Colonic mucosa (tissue), 4 donors: ENCODE results near the gene GTF3C5. TPM values are rescaled to one million over a fixed set of nuclear protein-coding genes. Genes with fewer than 3 reads are reported as not detected.

Experiments used
- DNase-seq: peaks from one replicate; pipeline ENCODE4 v3.0.0-alpha.2; 2020
- H3K27ac ChIP-seq: fragments of 200-600 bp; one replicate; pipeline ENCODE4 v1.8.0; 2021
- H3K27me3 ChIP-seq: fragments of 200-600 bp; one replicate; pipeline ENCODE4 v1.8.0; 2021
- H3K36me3 ChIP-seq: fragments of 200-600 bp; one replicate; pipeline ENCODE4 v1.8.0; 2021
- H3K4me1 ChIP-seq: fragments of 200-600 bp; one replicate; pipeline ENCODE4 v1.8.0; 2021; ENCODE audit warnings: mild to moderate bottlenecking
- H3K4me3 ChIP-seq: fragments of 200-600 bp; one replicate; pipeline ENCODE4 v1.8.0; 2021
- H3K9ac ChIP-seq, 2 donors: one replicate each; pipeline ENCODE4 v1.7.0; 2013; ENCODE audit warnings: control low read depth in 2 of 2, low read depth in 2 of 2, low read length in 2 of 2
- H3K9me3 ChIP-seq: fragments of 200-600 bp; one replicate; pipeline ENCODE4 v1.8.0; 2021
- intact Hi-C: fragments of 100-400 bp; cut with DNase I; formaldehyde crosslinking; loops from one replicate; pipeline ENCODE4 v1.14.1; 2022
- microRNA-seq: library from miRNA; unstranded; fragments of <30 nt; microRNA quantifications from one replicate; pipeline ENCODE4, GENCODE V29; 2019
- total RNA-seq, 2 donors: library from RNA; stranded (reverse); fragmentation: NEBNext Ultra II Directional in 1 of 2; extraction: Animal tissue kit (Norgen Biotek cat#: 25700) in 1 of 2; gene quantifications; one replicate each; pipeline ENCODE4 v1.2.1, GENCODE V29; 2021
- TF ChIP-seq, protein P1 (sequence below): fragments of 200-600 bp; IDR thresholded peaks from one replicate; pipeline ENCODE4 v1.8.0; 2022; ENCODE audit warnings: antibody characterized with exemption, mild to moderate bottlenecking
- donor health status: healthy.
- donor health status: DM: no; HTN: no; CAD: no.
- donor health status: DM: no; HTN: no; CAD: no.

Gene GTF3C5
- total RNA-seq, 2 donors from 2014 or later = 42.3 to 70.9 TPM

DNA sequence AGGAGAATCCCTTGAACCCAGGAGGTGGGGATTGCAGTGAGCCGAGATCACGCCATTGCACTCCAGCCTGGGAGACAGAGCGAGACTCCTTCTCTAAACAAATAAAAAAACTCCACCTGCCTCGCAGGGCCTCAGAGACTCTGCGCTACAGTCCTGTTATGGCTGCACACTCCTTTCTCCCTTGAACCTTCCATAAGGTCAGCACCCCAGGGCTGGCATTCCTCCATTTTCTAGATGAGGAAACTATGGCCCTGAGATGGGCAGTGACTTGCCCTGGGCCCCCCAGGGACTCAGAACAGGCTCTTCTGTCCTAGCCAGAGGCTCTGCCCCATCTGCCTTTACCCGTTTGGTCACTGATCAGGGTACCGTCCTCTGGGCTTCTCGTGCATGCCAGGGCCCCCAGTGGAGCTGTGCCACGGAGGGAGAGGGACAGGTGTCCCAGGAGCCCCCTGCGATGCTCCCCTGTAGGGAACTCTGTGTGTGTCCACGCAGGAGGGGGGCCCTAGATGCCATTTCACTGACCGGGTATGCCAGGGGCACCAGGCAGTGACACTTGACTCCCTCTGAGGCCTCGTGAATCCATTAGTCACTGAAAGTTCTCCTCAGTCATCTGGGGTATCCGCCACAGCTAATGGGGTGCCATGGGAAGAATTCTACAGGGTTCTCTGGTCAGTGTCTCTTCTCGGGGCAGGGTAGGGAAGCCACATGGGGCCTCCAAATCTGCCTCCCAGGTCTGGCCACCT, 74.1 kb downstream of the GTF3C5 start:
- TF ChIP-seq, protein P1, sequence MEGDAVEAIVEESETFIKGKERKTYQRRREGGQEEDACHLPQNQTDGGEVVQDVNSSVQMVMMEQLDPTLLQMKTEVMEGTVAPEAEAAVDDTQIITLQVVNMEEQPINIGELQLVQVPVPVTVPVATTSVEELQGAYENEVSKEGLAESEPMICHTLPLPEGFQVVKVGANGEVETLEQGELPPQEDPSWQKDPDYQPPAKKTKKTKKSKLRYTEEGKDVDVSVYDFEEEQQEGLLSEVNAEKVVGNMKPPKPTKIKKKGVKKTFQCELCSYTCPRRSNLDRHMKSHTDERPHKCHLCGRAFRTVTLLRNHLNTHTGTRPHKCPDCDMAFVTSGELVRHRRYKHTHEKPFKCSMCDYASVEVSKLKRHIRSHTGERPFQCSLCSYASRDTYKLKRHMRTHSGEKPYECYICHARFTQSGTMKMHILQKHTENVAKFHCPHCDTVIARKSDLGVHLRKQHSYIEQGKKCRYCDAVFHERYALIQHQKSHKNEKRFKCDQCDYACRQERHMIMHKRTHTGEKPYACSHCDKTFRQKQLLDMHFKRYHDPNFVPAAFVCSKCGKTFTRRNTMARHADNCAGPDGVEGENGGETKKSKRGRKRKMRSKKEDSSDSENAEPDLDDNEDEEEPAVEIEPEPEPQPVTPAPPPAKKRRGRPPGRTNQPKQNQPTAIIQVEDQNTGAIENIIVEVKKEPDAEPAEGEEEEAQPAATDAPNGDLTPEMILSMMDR = no peak
- intact Hi-C loops = loop anchor here (10.0 kb wide), 1 partner anchor 60 kb away; no protein-coding TSS in a partner anchor
- no peak for DNase-seq

DNA sequence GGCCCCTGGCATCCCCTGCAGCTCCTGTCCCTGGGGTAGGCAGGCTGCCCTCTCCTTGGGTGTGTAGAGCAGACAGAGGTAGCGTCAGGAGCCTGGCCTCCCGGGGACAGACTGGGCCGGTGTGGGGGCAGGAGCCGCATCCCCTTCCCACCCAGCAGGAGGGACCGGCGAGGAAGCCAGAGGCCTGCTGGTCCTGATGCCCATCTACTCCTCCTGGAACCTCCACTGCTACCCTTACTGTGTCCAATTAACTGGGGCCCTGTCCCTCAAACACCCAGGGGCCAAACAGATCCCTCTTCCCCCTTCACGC, 74.6 kb downstream of the GTF3C5 start:
- Histone ChIP-seq H3K27me3 (no peaks in the 10 kb centered on the region), H3K4me3 (no peak overlapping the region), H3K9me3 (no peaks in the 10 kb centered on the region), H3K9ac (no peak overlapping the region), H3K4me1 (no peaks in the 10 kb centered on the region), H3K27ac (no peak overlapping the region), H3K36me3 (peaks cover 56% of the 10 kb centered on the region)
- TF ChIP-seq, protein P1 = no peak
- DNase-seq = no peak
- intact Hi-C loops = loop anchor here (10.0 kb wide), 1 partner anchor 61 kb away; no protein-coding TSS in a partner anchor

More for the DNA sequence above, 74.1 kb downstream of the GTF3C5 start:
- no peak overlapping the region for H3K27ac ChIP-seq
- H3K4me3 ChIP-seq = no peak overlapping the region
- H3K9me3 ChIP-seq = no peaks in the 10 kb centered on the region
- H3K27me3 ChIP-seq = no peaks in the 10 kb centered on the region
- no peak overlapping the region for H3K9ac ChIP-seq
- H3K4me1 ChIP-seq = no peaks in the 10 kb centered on the region
- peaks cover 57% of the 10 kb centered on the region for H3K36me3 ChIP-seq

DNA sequence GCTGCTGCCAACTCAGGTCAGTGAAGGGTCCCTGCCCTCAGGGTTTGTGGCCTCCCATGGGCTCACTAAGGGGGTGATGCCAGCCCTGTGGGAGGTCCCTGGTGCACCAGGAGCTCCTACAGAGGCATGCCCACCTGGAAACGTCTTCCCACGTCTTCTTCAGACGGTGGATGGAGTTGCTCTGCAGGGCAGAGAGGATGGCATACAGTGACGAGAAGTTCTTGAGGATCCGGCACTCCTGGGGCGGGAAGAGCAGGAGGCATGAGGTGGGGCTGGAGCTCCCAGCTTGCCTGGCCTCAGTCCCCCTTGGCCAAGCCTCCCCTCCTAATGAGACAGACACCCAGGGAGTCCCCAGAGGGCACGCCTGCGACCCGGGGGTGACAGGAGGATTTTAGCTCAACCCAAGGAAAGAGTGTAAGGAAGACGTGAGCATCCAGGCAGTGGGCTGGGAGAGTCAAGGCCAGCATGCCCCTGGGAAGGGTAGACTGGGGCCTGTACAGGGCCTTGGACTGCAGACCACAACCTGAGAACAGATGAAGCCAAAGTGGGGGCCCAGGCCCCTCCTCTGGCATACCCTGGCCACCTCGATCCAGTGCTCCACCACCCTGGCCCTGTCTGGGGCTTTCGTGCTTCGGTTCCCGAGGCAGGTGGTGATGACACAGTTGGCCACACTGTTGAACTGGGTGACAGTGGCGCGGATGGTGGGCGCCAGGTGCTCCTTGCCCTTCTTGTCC, 75.9 kb downstream of the GTF3C5 start:
- intact Hi-C loops = loop anchor here (10.0 kb wide), 1 partner anchor 62 kb away; no protein-coding TSS in a partner anchor
- DNase-seq = no peak
- H3K27me3 ChIP-seq = no peaks in the 10 kb centered on the region
- H3K36me3 ChIP-seq = peaks cover 43% of the 10 kb centered on the region
- no peak overlapping the region for H3K4me3 ChIP-seq
- H3K9ac ChIP-seq = no peak overlapping the region
- H3K4me1 ChIP-seq = no peaks in the 10 kb centered on the region
- H3K27ac ChIP-seq = no peak overlapping the region
- TF ChIP-seq, protein P1 = no peak
- no peaks in the 10 kb centered on the region for H3K9me3 ChIP-seq

DNA sequence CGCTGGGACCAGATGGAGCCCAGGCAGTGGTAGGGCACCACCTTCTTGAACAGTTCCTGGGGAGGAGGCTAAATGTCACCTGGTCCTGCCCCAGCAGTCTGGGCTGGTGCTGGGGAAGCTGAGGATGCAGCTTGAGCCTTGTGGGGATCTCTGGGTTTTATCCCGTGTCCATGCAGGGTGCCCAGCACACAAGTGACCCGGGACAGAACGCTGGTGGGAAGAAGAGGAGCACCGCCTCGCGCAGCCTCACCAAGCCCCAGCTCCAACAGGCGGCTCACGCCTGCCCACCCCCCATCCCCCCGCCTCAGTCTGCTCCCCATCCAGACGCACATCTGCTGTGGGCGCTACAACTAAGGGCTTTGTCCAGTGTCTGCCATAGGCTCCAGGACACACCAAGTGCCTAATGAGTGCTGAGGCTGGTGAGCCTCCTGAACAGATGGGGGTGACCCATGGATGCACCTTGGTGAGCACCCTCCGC, 76.5 kb downstream of the GTF3C5 start:
- peaks cover 37% of the 10 kb centered on the region for H3K36me3 ChIP-seq
- intact Hi-C loops = loop anchor here (10.0 kb wide), 1 partner anchor 62 kb away; no protein-coding TSS in a partner anchor
- TF ChIP-seq, protein P1 = no peak
- H3K9ac ChIP-seq = no peak overlapping the region
- H3K27ac ChIP-seq = no peak overlapping the region
- no peak for DNase-seq
- no peaks in the 10 kb centered on the region for H3K4me1 ChIP-seq
- no peaks in the 10 kb centered on the region for H3K27me3 ChIP-seq
- no peaks in the 10 kb centered on the region for H3K9me3 ChIP-seq
- no peak overlapping the region for H3K4me3 ChIP-seq

Small RNAs within 50 kb of the gene (microRNA-seq; reads per million reads assigned to microRNA genes)
- gene MIR6877 = not detected

Other genes starting within 250 kb of the GTF3C5 start
- gene AK8, start 152.7 kb upstream of the GTF3C5 start, total RNA-seq = under 1 TPM; 0.16 to 0.59 TPM
- gene SPACA9, start 152.1 kb upstream of the GTF3C5 start, total RNA-seq = 1 to 10 TPM; 1.1 to 2.7 TPM
- 10 to 100 TPM; 29.4 to 46.6 TPM for gene TSC1, start 86.4 kb upstream of the GTF3C5 start, total RNA-seq
- gene GFI1B, start 52.3 kb upstream of the GTF3C5 start, total RNA-seq = 1 to 10 TPM; 1.1 to 1.3 TPM
- gene CEL, start 31.0 kb downstream of the GTF3C5 start, total RNA-seq = 10 to 100 TPM in 1 of 2 donors, under 1 TPM in 1; 0.61 to 16.6 TPM
- gene RALGDS, start 90.2 kb downstream of the GTF3C5 start, total RNA-seq = 10 to 100 TPM; 24.2 to 39.7 TPM
- 1 to 10 TPM; 4.6 to 4.8 TPM for gene GBGT1, start 132.9 kb downstream of the GTF3C5 start, total RNA-seq
- not detected for gene OBP2B, start 178.3 kb downstream of the GTF3C5 start, total RNA-seq
- gene ABO, start 244.2 kb downstream of the GTF3C5 start, total RNA-seq = 10 to 100 TPM; 58.0 to 77.7 TPM